ENCODE measurements around the gene TMPRSS4.

Gene TMPRSS4

GRCh38 chr11:118111744-118112035 is 34.8 kb downstream of the TMPRSS4 start:
- H3K4me3 ChIP-seq (replicated peaks; ENCODE audit: low read depth, low read length), result no peak overlapping the region
- TF ChIP-seq, protein P1, sequence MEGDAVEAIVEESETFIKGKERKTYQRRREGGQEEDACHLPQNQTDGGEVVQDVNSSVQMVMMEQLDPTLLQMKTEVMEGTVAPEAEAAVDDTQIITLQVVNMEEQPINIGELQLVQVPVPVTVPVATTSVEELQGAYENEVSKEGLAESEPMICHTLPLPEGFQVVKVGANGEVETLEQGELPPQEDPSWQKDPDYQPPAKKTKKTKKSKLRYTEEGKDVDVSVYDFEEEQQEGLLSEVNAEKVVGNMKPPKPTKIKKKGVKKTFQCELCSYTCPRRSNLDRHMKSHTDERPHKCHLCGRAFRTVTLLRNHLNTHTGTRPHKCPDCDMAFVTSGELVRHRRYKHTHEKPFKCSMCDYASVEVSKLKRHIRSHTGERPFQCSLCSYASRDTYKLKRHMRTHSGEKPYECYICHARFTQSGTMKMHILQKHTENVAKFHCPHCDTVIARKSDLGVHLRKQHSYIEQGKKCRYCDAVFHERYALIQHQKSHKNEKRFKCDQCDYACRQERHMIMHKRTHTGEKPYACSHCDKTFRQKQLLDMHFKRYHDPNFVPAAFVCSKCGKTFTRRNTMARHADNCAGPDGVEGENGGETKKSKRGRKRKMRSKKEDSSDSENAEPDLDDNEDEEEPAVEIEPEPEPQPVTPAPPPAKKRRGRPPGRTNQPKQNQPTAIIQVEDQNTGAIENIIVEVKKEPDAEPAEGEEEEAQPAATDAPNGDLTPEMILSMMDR (IDR thresholded peaks at IDR 0.05; ENCODE audit: low read depth, low read length, missing control alignments), result no peak
- no peak for DNase-seq (ENCODE audit: extremely low read depth, low read depth)

GRCh38 chr11:118112711-118113430 is 36.0 kb downstream of the TMPRSS4 start:
- TF ChIP-seq, protein P1 (IDR thresholded peaks at IDR 0.05; ENCODE audit: low read depth, low read length, missing control alignments), result no peak
- DNase-seq (ENCODE audit: extremely low read depth, low read depth), result no peak
- H3K4me3 ChIP-seq (replicated peaks; ENCODE audit: low read depth, low read length), result no peak overlapping the region

DNA sequence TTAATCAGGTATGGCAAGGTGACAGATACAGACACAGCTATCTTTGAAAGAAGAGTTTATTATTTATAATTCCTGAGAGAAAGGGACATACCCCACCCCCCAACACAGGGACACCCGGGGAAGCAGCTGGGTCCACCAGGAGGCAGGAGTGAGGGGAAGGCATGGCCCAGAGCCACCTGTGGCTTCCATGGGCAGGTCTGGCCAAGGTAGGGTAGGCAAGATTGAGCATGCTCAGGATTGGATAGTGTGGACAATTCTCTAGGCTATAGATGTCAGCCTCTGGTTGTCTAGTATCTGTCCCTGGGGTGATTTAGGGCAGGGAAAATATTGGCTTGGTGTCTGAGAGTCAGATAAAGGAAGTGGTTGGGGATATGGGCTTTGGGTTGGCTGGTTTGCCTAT is 37.4 kb downstream of the TMPRSS4 start:
- H3K4me3 ChIP-seq (replicated peaks; ENCODE audit: low read depth, low read length), result no peak overlapping the region
- DNase-seq (ENCODE audit: extremely low read depth, low read depth), result no peak
- TF ChIP-seq, protein P1 (IDR thresholded peaks at IDR 0.05; ENCODE audit: low read depth, low read length, missing control alignments), result no peak

- H3K4me3 ChIP-seq (replicated peaks; ENCODE audit: low read depth, low read length), result no peak overlapping the region
- DNase-seq (ENCODE audit: extremely low read depth, low read depth), result no peak
- TF ChIP-seq, protein P1 (IDR thresholded peaks at IDR 0.05; ENCODE audit: low read depth, low read length, missing control alignments), result no peak
Observed at GRCh38 chr11:118115048-118115447, 38.2 kb downstream of the TMPRSS4 start.

DNA sequence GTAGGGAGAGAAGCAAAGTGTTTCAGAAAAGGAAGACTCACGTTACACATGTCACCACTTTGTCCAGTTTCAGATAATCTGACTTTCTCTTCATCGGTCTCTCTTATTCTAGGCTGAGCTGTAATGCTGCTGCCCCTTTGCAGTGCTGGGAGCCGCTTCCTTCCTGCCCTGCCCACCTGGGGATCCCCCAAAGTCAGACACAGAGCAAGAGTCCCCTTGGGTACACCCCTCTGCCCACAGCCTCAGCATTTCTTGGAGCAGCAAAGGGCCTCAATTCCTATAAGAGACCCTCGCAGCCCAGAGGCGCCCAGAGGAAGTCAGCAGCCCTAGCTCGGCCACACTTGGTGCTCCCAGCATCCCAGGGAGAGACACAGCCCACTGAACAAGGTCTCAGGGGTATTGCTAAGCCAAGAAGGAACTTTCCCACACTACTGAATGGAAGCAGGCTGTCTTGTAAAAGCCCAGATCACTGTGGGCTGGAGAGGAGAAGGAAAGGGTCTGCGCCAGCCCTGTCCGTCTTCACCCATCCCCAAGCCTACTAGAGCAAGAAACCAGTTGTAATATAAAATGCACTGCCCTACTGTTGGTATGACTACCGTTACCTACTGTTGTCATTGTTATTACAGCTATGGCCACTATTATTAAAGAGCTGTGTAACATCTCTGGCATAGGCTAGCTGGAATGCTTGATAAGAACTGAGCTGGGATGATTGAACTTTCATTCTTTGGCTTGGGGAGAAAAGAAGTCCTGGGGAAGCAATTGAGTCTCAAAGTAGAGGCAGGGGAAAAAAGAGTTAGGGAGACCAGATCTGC is 41.1 kb downstream of the TMPRSS4 start:
- TF ChIP-seq, protein P1 (IDR thresholded peaks at IDR 0.05; ENCODE audit: low read depth, low read length, missing control alignments), result no peak
- DNase-seq (ENCODE audit: extremely low read depth, low read depth), result no peak
- no peak overlapping the region for H3K4me3 ChIP-seq (replicated peaks; ENCODE audit: low read depth, low read length)

DNA sequence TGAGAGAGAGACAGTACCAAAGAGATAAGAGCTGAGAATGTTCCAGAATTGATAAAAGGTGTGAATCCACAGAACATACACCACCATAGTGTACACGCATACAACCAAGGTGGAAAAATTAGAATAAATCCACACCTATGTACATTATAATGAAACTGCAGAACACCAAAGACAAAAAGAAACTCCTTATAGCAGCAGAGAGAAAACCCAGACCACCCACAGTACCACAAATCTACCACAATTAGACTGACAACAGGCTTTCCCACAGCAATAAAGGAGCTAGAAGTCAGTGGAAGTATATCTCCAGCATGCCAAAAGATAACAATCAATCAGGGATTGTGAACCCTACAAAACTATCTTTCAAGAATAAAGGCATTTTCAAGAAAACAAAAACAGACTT is 43.9 kb downstream of the TMPRSS4 start:
- no peak for DNase-seq (ENCODE audit: extremely low read depth, low read depth)
- TF ChIP-seq, protein P1 (IDR thresholded peaks at IDR 0.05; ENCODE audit: low read depth, low read length, missing control alignments), result no peak
- no peak overlapping the region for H3K4me3 ChIP-seq (replicated peaks; ENCODE audit: low read depth, low read length)

All from HFF-Myc (cell line).